Fibroblast of pulmonary artery (primary cell): ENCODE results near the gene SYTL3.

ENCODE experiments used
- DNase-seq: peaks from one replicate; pipeline ENCODE4 v3.0.0-alpha.2; 2010; ENCODE audit warnings: low read depth
- H3K4me3 ChIP-seq: replicated peaks from 2 replicates; pipeline ENCODE4 v1.5.1; 2011; ENCODE audit warnings: low read depth, mild to moderate bottlenecking, control low read depth, low read length, moderate library complexity
- TF ChIP-seq, protein P1 (sequence below): IDR thresholded peaks from 2 replicates; pipeline ENCODE4 v1.5.1; 2011; ENCODE audit warnings: mild to moderate bottlenecking, control low read depth, low read length, inconsistent platforms; ENCODE audit errors: missing control alignments

SYTL3 gene

DNA sequence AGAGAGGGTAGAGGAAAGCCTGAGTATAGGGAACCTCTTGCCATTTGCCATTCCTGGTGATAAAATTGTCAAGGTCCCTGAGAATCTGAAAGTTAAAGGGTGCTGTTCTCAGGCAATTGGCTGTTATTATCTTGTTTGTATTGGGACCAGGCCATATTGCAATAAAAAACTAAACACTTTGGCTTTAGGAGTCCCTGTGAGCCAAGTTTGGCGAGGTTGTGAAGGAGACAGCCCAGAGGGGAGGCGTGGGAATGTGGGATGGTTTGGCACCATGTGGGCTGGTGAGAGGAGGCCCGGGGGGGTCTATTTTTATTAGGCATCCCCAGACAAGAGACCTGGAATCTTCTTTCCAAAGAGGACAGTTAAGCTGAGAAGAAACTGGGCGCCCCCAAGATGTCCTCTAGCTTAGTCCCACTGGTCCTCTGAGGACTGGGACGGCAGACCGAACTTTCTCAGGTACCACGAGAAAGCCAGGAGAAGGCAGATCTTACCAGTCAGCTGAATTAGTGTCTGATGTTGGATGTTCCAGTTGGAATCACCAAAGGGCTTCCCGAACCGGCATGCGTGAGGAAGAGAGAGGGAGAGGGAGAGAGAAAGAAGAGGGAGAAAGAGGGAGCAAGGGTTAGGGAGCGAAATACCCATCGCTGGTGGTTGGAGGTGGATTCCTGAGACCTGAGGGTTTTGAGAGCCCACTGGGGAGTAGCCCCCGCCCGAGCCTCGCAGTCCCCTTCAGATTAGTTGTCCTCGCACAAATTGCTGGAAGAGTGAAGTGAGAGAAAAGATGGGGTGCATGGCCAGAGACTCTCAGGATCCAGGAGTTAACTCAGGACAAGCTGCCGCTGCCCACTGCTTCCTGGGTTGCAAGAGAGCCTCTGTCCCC is 29.7 kb upstream of the SYTL3 start:
- no peak for DNase-seq

DNA sequence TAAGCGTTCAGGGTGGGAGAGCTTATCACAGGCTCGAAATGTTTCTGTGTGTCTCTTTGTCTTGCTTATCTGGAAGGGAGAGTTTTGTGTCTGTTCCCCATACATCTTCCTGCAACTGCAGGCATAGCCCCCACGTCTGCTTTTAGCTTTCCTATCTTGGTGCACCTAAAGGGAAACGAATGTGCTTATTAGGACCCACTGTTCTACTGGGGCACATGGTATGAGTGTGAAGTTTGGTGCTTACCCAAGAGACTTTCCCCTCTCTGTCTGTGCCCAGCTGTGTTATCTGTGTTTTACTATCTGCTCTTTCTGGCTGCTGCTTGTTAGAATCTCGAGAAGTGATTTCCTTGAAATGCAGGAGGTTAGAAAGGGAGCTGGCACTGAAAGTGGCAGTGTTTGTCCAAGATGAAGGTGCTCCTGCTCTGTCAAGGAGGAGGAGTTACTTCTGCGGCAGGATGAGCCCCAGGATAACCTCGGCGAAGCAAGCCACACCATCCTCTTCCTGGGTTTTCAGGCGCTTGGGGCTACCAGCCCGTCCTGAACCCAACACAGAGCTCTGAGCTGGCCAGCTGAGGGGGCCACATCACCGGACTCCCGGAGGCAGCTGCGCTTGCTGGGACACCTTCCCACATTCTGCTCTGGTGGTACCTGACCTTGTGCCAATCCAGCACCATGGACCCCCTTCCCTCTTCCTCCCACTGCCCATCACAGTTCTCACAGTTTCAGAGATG is 28.7 kb upstream of the SYTL3 start:
- no peak for DNase-seq
- TF ChIP-seq, protein P1, sequence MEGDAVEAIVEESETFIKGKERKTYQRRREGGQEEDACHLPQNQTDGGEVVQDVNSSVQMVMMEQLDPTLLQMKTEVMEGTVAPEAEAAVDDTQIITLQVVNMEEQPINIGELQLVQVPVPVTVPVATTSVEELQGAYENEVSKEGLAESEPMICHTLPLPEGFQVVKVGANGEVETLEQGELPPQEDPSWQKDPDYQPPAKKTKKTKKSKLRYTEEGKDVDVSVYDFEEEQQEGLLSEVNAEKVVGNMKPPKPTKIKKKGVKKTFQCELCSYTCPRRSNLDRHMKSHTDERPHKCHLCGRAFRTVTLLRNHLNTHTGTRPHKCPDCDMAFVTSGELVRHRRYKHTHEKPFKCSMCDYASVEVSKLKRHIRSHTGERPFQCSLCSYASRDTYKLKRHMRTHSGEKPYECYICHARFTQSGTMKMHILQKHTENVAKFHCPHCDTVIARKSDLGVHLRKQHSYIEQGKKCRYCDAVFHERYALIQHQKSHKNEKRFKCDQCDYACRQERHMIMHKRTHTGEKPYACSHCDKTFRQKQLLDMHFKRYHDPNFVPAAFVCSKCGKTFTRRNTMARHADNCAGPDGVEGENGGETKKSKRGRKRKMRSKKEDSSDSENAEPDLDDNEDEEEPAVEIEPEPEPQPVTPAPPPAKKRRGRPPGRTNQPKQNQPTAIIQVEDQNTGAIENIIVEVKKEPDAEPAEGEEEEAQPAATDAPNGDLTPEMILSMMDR = no peak
- H3K4me3 ChIP-seq = no peak overlapping the region

More for the DNA sequence above, 29.7 kb upstream of the SYTL3 start:
- TF ChIP-seq, protein P1 = no peak
- H3K4me3 ChIP-seq = no peak overlapping the region

DNA sequence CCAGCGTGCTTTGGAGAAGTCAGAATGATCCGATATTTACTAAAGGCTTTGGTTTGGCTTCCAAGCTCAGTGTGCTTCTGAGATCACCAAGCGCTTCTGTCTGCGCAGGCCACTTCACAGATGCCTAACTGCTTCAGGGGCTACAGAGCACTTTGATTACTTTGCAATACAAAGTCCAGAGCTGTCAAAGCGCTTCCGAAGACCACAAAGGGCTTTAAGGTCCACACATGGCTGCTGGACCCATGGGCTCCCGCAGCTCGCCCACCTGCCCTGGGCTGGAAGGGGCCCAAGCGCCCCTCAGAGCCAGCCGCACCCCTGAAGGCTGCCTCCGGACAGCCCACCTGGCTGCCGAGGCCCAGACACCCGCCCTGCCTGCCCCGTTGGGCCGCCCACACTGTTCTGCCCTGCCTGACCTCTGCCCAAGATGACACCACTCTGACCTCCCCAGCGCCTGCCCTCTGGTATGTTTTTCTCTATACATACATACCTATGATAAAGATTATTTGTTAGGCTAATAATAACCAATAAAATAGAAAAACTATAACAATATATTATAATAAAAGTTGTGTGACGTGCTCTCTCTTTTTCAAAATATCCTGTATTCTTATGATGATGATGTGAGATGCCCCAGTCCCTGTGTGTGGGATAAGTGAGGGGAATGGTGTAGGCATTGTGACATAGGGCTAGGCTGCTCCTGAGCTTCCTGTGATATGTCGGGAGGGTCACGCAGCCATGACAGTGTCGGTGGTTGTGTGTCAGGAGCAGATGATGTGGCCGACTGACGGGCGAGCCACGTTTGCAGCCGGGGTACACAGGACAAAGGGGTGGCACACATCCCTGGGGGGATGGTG is 27.9 kb upstream of the SYTL3 start:
- DNase-seq = no peak

DNA sequence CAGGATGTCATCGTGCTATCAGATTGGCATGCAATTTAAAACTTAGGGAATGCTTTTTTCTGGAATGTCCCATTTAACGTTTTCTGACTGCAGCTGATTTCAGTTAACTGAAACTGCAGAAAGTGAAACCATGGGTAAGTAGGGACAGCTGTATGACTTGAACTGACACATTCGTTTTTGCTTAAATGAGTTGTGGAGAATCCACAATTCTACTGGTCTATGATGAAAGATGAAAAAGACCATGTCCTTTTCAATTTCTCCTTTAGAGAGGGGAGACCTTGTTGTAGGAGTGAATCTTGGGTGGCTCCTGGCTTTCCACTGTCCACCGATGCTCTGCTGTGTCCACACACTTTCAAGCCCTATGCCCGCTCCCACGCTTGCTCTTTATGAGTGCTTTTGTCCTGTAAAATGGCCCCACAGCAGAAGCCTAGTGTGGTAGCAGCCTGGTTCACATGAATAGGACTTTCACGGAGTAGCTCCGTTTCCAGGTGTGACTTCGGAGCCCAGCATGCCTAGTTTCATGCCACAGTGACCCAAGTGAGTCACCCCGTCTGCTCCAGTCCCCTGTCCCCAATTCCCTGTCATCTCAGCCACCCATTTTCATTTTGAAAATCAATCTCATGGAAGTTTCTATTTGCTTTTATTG is 27.2 kb upstream of the SYTL3 start:
- TF ChIP-seq, protein P1 = no peak
- H3K4me3 ChIP-seq = no peak overlapping the region
- DNase-seq = no peak

More for the DNA sequence above, 27.9 kb upstream of the SYTL3 start:
- no peak overlapping the region for H3K4me3 ChIP-seq
- TF ChIP-seq, protein P1 = no peak

DNA sequence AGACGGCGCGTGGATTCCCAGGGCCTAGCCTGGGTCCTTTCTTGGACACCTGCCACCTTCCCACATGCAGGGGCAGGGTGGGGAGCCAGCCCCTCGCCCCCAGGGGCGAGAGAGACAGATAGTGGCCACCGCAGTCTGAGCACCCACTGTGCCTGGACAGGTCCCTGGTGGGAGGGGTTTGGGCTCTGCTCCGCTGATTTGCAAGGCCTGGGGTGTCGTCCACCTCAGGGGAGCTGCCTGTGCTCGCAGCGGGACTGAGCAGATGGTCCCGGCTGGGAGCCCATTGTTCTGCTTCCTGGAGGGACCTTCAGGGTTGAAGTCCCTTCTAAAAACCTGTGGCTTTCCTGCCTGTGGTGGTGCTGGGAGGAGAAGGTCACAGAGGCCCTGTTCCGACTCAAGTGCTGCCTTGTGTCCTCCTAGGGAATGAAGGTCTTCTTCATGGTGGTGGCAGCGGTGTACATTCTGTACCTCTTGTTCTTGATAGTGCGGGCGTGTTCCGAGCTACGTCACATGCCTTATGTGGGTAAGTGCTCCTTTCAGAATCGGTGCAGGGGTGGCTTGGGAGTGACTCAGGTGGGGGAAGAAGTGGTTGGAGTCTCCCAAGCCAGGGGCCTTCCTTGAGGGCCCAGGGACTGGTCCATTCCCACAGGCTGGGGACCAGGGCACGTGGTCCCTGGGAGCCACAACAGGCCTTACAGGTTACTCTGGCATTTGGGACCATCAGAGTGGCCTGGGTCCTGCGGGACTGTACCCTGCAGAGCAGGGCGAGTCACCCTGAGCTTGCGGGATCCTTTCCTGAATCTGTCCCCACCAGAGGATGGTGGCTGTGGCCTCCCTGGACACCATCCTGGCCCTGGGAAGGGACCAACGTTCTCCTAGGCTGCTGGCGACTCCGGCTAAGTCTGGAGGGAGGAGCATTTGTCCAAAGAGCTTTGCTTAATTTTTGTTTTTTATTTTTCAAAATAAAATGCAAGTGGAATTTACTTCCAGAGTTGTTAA is 24.9 kb upstream of the SYTL3 start:
- no peak for DNase-seq
- TF ChIP-seq, protein P1 = no peak
- no peak overlapping the region for H3K4me3 ChIP-seq
